GM21737 (cell line): Measurements from ENCODE around the gene AAGAB.
A peak's percentile ranks its signal among the peaks of the same experiment; 100 is the strongest.
"Not testable (repeated sequence)": the region's sequence is repeated elsewhere in the genome, so short reads cannot be mapped to it uniquely, and the experiment has no call there.

Experiments used
- ATAC-seq: cut with Tn5 transposase; IDR thresholded peaks from one replicate; pipeline ENCODE4 v1.9.1; 2021; ENCODE audit warnings: mild to moderate bottlenecking, moderate library complexity; ENCODE audit not compliant: unreplicated experiment

AAGAB gene

GRCh38 chr15:67253549-67254237 lies 768 bp downstream of the AAGAB start:
- no peak for ATAC-seq

GRCh38 chr15:67253101-67253500 lies 1.4 kb downstream of the AAGAB start:
- ATAC-seq, result no peak

GRCh38 chr15:67251318-67251717 lies 3.1 kb downstream of the AAGAB start:
- no peak for ATAC-seq

- no peak for ATAC-seq
Measured at GRCh38 chr15:67249830-67250229, 4.6 kb downstream of the AAGAB start.

- ATAC-seq, result no peak
Measured at GRCh38 chr15:67248011-67248505, 6.4 kb downstream of the AAGAB start.

GRCh38 chr15:67246606-67247005 lies 7.9 kb downstream of the AAGAB start:
- ATAC-seq, result not testable (repeated sequence)

GRCh38 chr15:67244971-67245478 lies 9.4 kb downstream of the AAGAB start:
- ATAC-seq, result no peak

- no peak for ATAC-seq
Measured at GRCh38 chr15:67242708-67243111, 11.8 kb downstream of the AAGAB start.

GRCh38 chr15:67241132-67241855 lies 13.2 kb downstream of the AAGAB start:
- ATAC-seq, result peak; percentile 70

GRCh38 chr15:67240235-67241131 lies 14.0 kb downstream of the AAGAB start:
- no peak for ATAC-seq

- ATAC-seq, result no peak
Measured at GRCh38 chr15:67232591-67232990, 21.9 kb downstream of the AAGAB start.

GRCh38 chr15:67230504-67230903 lies 24.0 kb downstream of the AAGAB start:
- no peak for ATAC-seq

GRCh38 chr15:67228286-67228685 lies 26.2 kb downstream of the AAGAB start:
- no peak for ATAC-seq

- ATAC-seq, result no peak
Measured at GRCh38 chr15:67227846-67228245, 26.6 kb downstream of the AAGAB start.

- ATAC-seq, result no peak
Measured at GRCh38 chr15:67227431-67227830, 27.0 kb downstream of the AAGAB start.

GRCh38 chr15:67225336-67225735 lies 29.1 kb downstream of the AAGAB start:
- no peak for ATAC-seq

GRCh38 chr15:67224889-67225288 lies 29.6 kb downstream of the AAGAB start:
- no peak for ATAC-seq

GRCh38 chr15:67219288-67219687 lies 35.2 kb downstream of the AAGAB start:
- ATAC-seq, result no peak

- ATAC-seq, result no peak
Measured at GRCh38 chr15:67218428-67218827, 36.0 kb downstream of the AAGAB start.

GRCh38 chr15:67216859-67217258 lies 37.6 kb downstream of the AAGAB start:
- ATAC-seq, result no peak

- ATAC-seq, result no peak
Measured at GRCh38 chr15:67215102-67215501, 39.4 kb downstream of the AAGAB start.
